ENCODE data around the gene CTAG1B.
"Not testable (repeated sequence)": the region's sequence is repeated elsewhere in the genome, so short reads cannot be mapped to it uniquely, and the experiment has no call there.

- TF ChIP-seq CTCF, POLR2A (IDR thresholded peaks at IDR 0.05): not testable (repeated sequence)
Measured at GRCh38 chrX:154573061-154573460, 46.0 kb downstream of the CTAG1B start.
